NCI-H526 (cell line): ENCODE results near the gene SP110.

Source experiments
- DNase-seq, 2 experiments: peaks; one replicate each; lab custom pipeline; 2025; lab: John Stamatoyannopoulos, UW

Gene SP110

DNA sequence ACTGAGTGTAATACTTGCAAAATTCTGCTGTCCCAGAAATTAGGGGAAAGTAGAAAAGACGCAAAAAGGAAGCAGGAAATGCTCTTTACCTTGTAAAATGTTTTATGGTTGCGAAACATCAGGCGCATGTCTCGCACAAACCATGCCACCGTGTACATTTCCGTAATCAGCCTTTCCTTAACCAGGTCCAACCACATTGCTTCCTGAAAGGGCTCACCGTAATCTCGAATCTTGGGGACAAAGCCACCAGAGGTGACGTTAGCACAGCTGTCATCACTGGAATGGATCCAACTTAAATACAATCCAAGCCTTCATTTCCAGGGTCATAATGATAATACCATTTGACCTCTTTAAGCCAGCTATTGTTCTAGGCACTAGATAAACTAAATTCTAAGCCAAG, 49.3 kb downstream of the SP110 start:
- no peak for DNase-seq

GRCh38 chr2:230166557-230167170, 53.1 kb downstream of the SP110 start:
- DNase-seq = no peak

- DNase-seq = no peak
Measured at GRCh38 chr2:230164139-230164538, 55.6 kb downstream of the SP110 start.

GRCh38 chr2:230162981-230163380, 56.8 kb downstream of the SP110 start:
- peak; percentile 32 for DNase-seq

DNA sequence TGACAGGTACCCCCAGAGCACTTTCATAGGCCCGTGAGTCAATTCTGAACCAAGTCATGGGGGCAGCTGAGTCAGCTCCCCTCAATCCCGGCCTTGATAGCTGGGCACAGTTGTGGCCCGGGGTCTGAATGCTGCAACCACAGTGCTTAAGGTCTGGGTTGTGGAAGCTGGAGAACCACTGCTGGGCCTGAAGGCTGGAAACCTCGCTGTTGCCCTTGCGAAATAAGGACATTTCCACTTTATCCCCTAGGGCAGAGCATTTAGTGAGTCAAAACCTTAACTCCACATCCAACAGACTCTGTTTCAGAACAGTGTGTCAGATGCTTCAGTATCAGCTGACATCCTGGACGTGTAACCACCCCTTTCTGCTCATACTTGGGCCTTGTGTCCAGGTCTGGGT, 58.6 kb downstream of the SP110 start:
- DNase-seq = no peak

DNA sequence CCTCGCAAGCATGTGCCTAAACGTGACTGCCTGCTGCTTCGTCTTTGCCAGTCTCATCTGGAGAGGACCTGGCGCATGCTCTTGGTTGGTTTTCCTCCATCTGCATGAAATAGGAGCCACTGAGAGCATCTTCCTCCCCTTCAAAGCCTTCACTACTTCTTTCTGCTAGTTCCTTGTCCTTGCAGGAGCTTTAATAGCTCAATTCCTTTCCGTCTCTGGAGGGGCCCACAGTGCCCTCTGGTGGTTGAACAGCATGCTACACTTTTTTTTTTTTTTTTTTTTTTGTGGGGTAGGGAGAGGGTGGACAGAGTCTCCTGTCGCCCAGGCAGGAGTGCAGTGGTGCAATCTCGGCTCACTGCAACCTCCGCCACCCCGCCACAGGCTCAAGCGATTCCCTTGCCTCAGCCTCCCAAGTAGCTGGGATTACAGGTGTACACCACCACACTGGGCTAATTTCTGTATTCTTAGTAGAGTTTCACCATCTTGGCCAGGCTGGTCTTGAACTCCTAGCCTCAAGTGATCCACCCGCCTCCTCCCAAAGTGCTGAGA, 59.6 kb downstream of the SP110 start:
- peak; percentile 3 to 35 for DNase-seq

DNA sequence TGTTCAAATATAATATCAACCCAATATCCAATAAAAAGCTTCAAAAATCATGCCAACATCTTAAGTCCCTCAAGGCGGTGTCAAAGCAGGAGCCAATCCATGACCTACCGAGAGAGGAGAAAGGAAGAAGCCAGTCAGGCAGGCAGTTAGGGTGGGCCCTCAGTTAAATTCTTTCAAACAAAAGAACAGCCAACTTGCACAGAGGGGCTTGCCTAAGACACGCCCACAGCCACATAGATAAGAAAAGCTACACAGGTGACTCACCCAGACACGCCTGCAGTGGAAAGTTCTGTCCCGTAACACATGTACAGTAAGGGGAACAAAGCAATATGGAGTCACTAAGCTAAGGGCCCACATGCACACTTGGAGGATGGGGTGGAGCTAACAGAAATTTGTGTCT, 61.3 kb downstream of the SP110 start:
- DNase-seq = no peak

DNA sequence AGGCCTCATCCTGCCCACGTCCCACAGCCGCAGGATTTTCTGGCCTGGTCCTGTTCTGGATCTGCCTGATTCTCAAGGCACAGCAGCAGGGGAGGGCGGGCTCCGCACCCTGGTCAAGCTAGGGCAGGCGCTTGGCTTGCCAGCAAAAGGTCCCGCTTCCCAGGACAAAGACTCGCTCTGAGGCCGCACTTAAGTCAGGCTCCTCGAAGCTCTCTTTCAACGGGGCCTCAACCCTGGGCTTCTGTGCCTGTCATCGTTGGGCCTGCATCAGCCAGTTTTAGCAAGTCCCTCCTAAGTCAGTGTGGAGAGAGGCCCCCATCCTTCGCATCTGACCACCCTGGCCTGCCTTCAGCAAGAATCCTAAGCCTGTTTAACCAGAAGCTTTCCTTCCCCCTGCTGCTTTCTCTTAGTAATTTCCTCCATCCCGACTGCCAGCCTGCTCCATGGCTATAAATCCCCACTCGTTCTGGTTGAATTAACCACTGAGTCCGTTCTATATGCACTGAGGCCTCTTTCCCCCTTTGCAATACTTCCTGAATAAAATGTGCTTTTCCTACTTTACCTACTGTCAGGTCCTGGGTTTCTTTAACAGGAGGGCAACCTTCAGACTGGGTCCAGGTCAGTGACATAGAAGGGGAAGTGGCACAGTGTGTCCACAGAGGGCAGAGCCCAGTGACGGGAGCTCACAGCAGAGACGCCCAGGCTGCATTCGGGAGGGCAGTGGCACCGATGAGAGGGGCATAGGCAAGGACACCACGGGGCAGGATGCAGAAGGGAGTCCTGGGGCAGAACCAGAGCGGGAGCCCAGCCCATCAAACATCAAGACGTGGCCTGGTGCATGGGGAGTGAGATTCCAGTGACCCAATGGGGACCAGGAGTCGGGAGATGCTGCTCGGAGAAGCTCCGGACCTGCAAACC, 62.7 kb downstream of the SP110 start:
- no peak for DNase-seq

- DNase-seq = no peak
Measured at GRCh38 chr2:230155359-230155758, 64.4 kb downstream of the SP110 start.

DNA sequence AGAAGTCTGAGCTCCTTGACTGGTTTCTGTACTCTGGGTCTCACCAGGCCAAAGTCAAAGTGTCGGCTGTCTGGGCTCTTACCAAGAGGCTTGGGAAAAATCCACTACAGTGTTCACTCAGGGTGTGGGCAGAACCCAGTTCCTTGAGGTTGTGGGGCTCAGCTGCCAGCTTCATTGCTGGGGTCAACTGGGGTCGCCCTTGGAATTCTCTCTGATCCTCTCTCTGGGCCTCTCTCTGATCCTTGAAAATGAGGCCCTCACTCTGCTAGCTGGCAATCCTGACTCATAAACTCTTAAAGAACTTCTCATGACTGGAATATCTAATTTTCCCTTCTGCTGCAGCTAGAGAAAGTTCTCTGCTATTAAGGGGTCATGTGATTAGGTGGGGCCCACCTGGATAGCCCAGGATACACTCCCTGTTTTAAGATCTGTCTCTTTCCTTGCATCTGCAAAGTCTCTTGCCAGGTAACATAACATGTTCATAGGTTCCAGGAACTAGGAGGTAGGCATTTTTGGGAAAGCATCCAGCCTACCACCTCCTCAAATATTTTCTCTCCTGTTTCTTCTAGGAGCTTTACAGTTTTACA, 66.3 kb downstream of the SP110 start:
- DNase-seq = no peak

DNA sequence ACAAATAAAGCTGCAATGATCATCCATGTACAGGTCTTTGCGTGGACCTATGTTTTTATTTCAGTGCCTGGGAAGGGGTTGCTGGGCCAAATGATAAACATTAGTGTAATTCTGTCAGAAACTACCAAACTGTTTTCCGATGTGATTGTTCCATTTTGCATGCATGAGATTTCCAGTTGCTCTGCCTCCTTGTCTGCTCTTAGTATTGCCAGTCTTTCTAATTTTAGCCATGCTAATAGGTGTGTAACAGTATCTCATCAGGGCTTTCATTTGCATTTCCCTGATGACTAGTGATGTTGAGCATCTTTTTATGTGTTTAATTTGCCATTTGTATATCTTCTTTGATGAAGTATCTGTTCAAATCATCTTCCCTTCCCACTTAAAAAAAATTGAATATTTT, 67.5 kb downstream of the SP110 start:
- DNase-seq = no peak

GRCh38 chr2:230144355-230144754, 75.4 kb downstream of the SP110 start:
- DNase-seq = no peak

- DNase-seq = no peak
Measured at GRCh38 chr2:230140667-230141066, 79.1 kb downstream of the SP110 start.

DNA sequence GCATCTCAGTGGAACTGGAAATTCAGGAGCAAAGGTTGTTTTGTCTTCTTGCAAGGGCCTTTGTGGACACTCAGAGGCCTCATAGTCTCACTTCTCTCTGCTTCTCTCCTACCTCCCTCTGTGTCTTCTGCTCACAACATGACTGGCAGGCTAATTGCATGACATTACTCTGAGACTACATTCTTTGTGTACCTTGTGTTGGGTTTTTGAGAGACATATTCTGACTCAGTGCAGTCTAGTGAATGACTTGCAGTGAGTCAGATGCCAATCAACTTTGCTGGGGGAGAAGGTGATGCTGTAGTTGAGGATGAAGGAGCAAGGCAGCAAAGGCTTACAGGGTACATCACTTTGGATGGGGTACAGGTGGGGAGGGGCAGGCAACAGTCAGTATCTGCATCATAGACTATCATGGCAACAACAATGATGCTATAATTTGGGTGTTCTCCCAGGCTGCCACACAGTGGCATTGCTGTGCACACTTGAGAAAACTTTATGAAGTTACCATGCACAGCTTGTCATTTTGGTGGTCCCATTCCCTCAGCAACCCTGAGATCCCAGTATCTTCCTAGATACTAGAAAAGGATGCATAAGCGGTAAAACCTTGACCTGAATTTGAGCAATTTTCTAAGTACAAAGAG, 81.8 kb downstream of the SP110 start:
- no peak for DNase-seq

GRCh38 chr2:230135130-230135525, 84.7 kb downstream of the SP110 start:
- no peak for DNase-seq

DNA sequence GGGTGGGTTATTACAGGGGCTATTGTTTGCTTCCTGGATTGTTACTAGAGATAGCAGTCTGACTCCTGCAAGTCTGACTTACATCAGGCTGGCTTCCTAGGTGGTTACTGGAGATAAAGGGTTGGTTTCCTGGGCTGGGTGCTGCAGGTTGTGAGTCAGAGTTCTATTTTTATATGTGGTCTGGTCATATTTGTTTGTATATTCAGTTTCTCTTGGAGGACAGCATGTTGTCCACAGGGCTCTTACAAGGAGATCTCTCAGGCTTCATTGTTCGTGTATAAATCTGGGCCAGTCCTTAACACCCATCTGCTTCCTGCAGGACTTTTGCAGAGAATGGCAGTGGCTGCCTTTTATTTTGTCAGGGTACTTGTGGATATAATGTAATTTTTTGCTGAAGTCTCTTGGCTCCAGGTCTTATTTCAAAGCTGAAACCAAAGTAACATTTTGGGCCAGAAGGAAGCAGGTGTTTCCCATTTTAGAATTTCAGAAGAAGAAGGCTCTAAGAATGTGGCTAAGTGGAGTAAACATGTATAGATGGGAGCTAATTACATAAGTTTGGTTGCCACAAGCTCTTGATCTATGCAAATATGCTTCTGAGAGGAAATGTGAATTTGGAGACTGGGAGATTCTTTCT, 85.2 kb downstream of the SP110 start:
- DNase-seq = no peak

DNA sequence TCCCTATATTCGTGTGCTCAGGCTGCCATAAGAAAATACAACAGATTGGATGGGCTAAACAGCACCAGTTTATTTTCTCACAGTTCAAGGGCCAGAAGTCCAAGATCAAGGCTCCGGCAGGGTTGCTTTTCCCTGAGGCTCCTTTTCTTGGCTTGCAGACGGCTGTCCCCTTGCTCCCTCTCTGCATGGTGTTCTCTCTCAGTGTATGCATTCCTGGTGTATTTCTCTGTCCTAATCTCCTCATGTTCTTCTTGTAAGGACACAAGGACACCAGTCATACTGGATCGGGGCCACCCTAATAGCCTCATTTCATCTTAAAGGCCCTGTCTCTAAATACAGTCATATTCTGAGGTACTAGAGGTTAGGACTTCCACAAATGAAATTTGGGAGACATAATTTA, 88.4 kb downstream of the SP110 start:
- no peak for DNase-seq

- no peak for DNase-seq
Measured at GRCh38 chr2:230130668-230131364, 89.0 kb downstream of the SP110 start.

GRCh38 chr2:230129343-230129742, 90.4 kb downstream of the SP110 start:
- no peak for DNase-seq

- DNase-seq = no peak
Measured at GRCh38 chr2:230128623-230129342, 91.0 kb downstream of the SP110 start.

DNA sequence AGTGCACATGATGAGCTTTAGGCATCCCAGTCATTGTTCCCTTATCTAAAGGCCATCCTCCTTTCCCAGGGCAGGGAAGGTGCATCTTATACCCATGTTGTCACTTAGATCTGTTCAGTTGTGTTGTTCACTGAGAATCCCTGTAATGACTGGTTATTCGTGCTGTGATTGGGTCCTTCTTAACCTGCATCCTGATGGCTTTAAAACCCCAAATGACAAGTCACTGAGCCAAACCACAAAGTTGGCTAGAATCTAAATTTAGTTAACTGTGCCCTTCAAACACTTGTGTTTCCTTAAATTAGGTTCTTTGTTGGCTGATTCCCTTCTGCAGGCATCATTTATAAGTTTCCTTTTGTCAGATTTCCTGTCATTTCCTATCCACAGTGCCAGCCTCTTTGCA, 92.6 kb downstream of the SP110 start:
- no peak for DNase-seq
